Thyroid gland (tissue), 4 donors: Measurements from ENCODE around the gene PFN1.

Source experiments
- POLR2A ChIP-seq, 2 donors: fragments of 450-650 bp; IDR thresholded peaks; one replicate each; pipeline ENCODE4 v1.6.1; 2017; ENCODE audit warnings: antibody characterized with exemption in 2 of 2, mild to moderate bottlenecking in 2 of 2, moderate library complexity in 1 of 2
- TF ChIP-seq, protein P1 (sequence below), 6 experiments: fragments of 200-600 bp in 3 of 6; fragments of 450-650 bp in 3 of 6; sonication (generic) in 3 of 6; IDR thresholded peaks; one replicate each; pipeline ENCODE4 v1.5.1; 2016 to 2019; ENCODE audit warnings: antibody characterized with exemption in 6 of 6, mild to moderate bottlenecking in 2 of 6, inconsistent platforms in 1 of 6, moderate library complexity in 1 of 6

DNA sequence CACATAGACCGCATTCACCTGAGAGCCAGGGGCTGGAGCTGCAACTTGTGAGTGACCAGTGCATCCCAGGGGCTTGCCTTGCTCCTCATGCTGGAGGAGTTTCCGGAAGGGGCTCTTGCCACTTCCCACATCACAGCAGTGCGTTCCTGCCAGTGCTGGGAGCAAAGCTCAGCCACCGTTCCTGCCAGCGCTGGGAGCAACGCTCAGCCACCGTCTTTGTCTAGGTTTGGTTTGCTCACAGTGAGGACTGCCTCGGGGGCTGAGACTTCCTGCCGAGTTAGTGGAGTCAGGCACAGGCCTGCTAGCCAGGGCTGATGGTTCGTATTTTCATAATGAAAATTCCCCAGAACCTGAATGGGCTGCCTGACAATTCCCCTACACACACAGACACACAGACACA lies 40.0 kb downstream of the PFN1 start:
- TF ChIP-seq, protein P1, sequence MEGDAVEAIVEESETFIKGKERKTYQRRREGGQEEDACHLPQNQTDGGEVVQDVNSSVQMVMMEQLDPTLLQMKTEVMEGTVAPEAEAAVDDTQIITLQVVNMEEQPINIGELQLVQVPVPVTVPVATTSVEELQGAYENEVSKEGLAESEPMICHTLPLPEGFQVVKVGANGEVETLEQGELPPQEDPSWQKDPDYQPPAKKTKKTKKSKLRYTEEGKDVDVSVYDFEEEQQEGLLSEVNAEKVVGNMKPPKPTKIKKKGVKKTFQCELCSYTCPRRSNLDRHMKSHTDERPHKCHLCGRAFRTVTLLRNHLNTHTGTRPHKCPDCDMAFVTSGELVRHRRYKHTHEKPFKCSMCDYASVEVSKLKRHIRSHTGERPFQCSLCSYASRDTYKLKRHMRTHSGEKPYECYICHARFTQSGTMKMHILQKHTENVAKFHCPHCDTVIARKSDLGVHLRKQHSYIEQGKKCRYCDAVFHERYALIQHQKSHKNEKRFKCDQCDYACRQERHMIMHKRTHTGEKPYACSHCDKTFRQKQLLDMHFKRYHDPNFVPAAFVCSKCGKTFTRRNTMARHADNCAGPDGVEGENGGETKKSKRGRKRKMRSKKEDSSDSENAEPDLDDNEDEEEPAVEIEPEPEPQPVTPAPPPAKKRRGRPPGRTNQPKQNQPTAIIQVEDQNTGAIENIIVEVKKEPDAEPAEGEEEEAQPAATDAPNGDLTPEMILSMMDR (IDR thresholded peaks at IDR 0.05), result no peak
- no peak for TF ChIP-seq POLR2A (IDR thresholded peaks at IDR 0.05)
